HEK293 (cell line): ENCODE data around the gene NAGA.

ENCODE experiments used
- CTCF ChIP-seq: fragments of 450-650 bp; formaldehyde crosslinking; IDR thresholded peaks from 2 replicates; pipeline ENCODE4 v1.5.1; 2016; ENCODE audit warnings: missing biosample characterization, missing genetic modification characterization
- PBX3 ChIP-seq: sonication (generic); formaldehyde crosslinking; IDR thresholded peaks from 2 replicates; pipeline ENCODE4 v1.8.1; 2022; ENCODE audit warnings: mild to moderate bottlenecking, moderate library complexity, missing genetic modification reagents
- ZBTB21 ChIP-seq: fragments of 450-650 bp; formaldehyde crosslinking; IDR thresholded peaks from 2 replicates; pipeline ENCODE4 v1.5.1; 2017; ENCODE audit warnings: missing biosample characterization, missing genetic modification characterization
- ZNF121 ChIP-seq: fragments of 450-650 bp; formaldehyde crosslinking; IDR thresholded peaks from 2 replicates; pipeline ENCODE4 v1.5.1; 2016; ENCODE audit warnings: missing biosample characterization, missing genetic modification characterization
- ZNF24 ChIP-seq: fragments of 450-650 bp; formaldehyde crosslinking; IDR thresholded peaks from 2 replicates; pipeline ENCODE4 v1.5.1; 2016; ENCODE audit warnings: missing biosample characterization, missing genetic modification characterization
- ZNF274 ChIP-seq, 2 experiments: fragments of 200-500 bp in 1 of 2; fragments of 450-650 bp in 1 of 2; sonication (Bioruptor generic) in 1 of 2; formaldehyde crosslinking in 1 of 2; IDR thresholded peaks; 2 replicates each; pipeline versions ENCODE4 v1.5.1 to v1.6.1; 2014 to 2016; ENCODE audit warnings: borderline replicate concordance in 1 of 2, inconsistent platforms in 1 of 2, low read length in 1 of 2, missing biosample characterization in 1 of 2, missing genetic modification characterization in 1 of 2
- ZNF404 ChIP-seq: fragments of 450-650 bp; formaldehyde crosslinking; IDR thresholded peaks from 2 replicates; pipeline ENCODE4 v1.5.1; 2017; ENCODE audit warnings: missing biosample characterization, missing genetic modification characterization
- ZNF596 ChIP-seq: fragments of 450-650 bp; IDR thresholded peaks from 2 replicates; pipeline ENCODE4 v1.5.0; 2018; ENCODE audit warnings: missing biosample characterization, mild to moderate bottlenecking, missing genetic modification characterization, moderate library complexity
- ZNF610 ChIP-seq: fragments of 450-650 bp; formaldehyde crosslinking; IDR thresholded peaks from 2 replicates; pipeline ENCODE4 v1.5.1; 2016; ENCODE audit warnings: missing biosample characterization, missing genetic modification characterization, borderline replicate concordance
- ZNF670 ChIP-seq: fragments of 450-650 bp; formaldehyde crosslinking; IDR thresholded peaks from 2 replicates; pipeline ENCODE4 v1.5.1; 2016; ENCODE audit warnings: missing biosample characterization, missing genetic modification characterization, low read depth

GRCh38 chr22:42080287-42080686 lies 9.7 kb upstream of the NAGA start:
- TF ChIP-seq ZNF121 (tag by site-specific recombination) (no peak), ZNF610 (tag by site-specific recombination) (no peak), CTCF (tag by site-specific recombination) (no peak), PBX3 (CRISPR knock-in tag) (no peak), ZNF404 (tag by site-specific recombination) (no peak), ZNF274 (IDR thresholded peaks at IDR 0.05; ENCODE audit: low read length) (no peak), ZNF274 (tag by site-specific recombination; IDR thresholded peaks at IDR 0.05; ENCODE audit: borderline replicate concordance) (no peak), ZBTB21 (tag by site-specific recombination) (no peak), ZNF24 (tag by site-specific recombination) (no peak), ZNF596 (tag by site-specific recombination) (no peak), ZNF670 (tag by site-specific recombination) (no peak)
